Measurements from ENCODE around the gene AOAH.

Gene AOAH

GRCh38 chr7:36575832-36576231, 148.5 kb downstream of the AOAH start:
- ChIA-PET POLR2A (no interaction called here), CTCF (no interaction called here)
- DNase-seq (ENCODE audit: low read depth, low spot score): no peak
- TF ChIP-seq CTCF (IDR thresholded peaks at IDR 0.05; ENCODE audit: insufficient read depth, low read length, missing control alignments): no peak
- H3K4me3 ChIP-seq (ENCODE audit: low read depth, low read length): no peak overlapping the region

- no peak for TF ChIP-seq CTCF (IDR thresholded peaks at IDR 0.05; ENCODE audit: insufficient read depth, low read length, missing control alignments)
- ChIA-PET POLR2A (no interaction called here), CTCF (no interaction called here)
- no peak for DNase-seq (ENCODE audit: low read depth, low spot score)
- no peak overlapping the region for H3K4me3 ChIP-seq (ENCODE audit: low read depth, low read length)
These were observed 151.2 kb downstream of the AOAH start for GRCh38 chr7:36573066-36573465.

- POLR2A ChIA-PET: no interaction called here
- H3K4me3 ChIP-seq (ENCODE audit: low read depth, low read length): no peak overlapping the region
- CTCF ChIA-PET: no interaction called here
- DNase-seq (ENCODE audit: low read depth, low spot score): no peak
- no peak for TF ChIP-seq CTCF (IDR thresholded peaks at IDR 0.05; ENCODE audit: insufficient read depth, low read length, missing control alignments)
These were observed 153.1 kb downstream of the AOAH start for GRCh38 chr7:36571190-36571560.

GRCh38 chr7:36570528-36571189, 153.6 kb downstream of the AOAH start:
- CTCF ChIA-PET: no interaction called here
- no peak for TF ChIP-seq CTCF (IDR thresholded peaks at IDR 0.05; ENCODE audit: insufficient read depth, low read length, missing control alignments)
- POLR2A ChIA-PET: no interaction called here
- no peak for DNase-seq (ENCODE audit: low read depth, low spot score)
- H3K4me3 ChIP-seq (ENCODE audit: low read depth, low read length): no peak overlapping the region

GRCh38 chr7:36568452-36568849, 155.8 kb downstream of the AOAH start:
- no peak for TF ChIP-seq CTCF (IDR thresholded peaks at IDR 0.05; ENCODE audit: insufficient read depth, low read length, missing control alignments)
- no peak overlapping the region for H3K4me3 ChIP-seq (ENCODE audit: low read depth, low read length)
- POLR2A ChIA-PET: no interaction called here
- no peak for DNase-seq (ENCODE audit: low read depth, low spot score)
- CTCF ChIA-PET: no interaction called here

- no peak for TF ChIP-seq CTCF (IDR thresholded peaks at IDR 0.05; ENCODE audit: insufficient read depth, low read length, missing control alignments)
- DNase-seq (ENCODE audit: low read depth, low spot score): no peak
- CTCF ChIA-PET: no interaction called here
- POLR2A ChIA-PET: no interaction called here
- H3K4me3 ChIP-seq (ENCODE audit: low read depth, low read length): no peak overlapping the region
These were observed 156.4 kb downstream of the AOAH start for GRCh38 chr7:36567699-36568451.

Data from AG04449 (cell line).